Activated CD4-positive, alpha-beta memory T cell treated with anti-CD3 and anti-CD28 coated beads for 36 hours (primary cell): ENCODE results near the gene COMP. TPM values are rescaled to one million over a fixed set of nuclear protein-coding genes. Genes with fewer than 3 reads are reported as not detected.
"Not testable (repeated sequence)": the region's sequence is repeated elsewhere in the genome, so short reads cannot be mapped to it uniquely, and the experiment has no call there.

ENCODE experiments used
- CTCF ChIA-PET: fragments of 350-600 bp; sonication (Branson Sonifier 250); formaldehyde crosslinking; loops from one replicate; lab custom pipeline; 2021; ENCODE audit warnings: antibody characterized with exemption, inconsistent platforms; lab: Charles Lee
- POLR2A ChIA-PET: fragments of 350-600 bp; sonication (Branson Sonifier 250); formaldehyde crosslinking; loops from one replicate; lab custom pipeline; 2021; ENCODE audit warnings: antibody characterized with exemption; lab: Charles Lee
- DNase-seq: peaks from one replicate; pipeline ENCODE4 v3.0.0-alpha.2; 2020
- H3K27ac Mint-ChIP-seq: one replicate; pipeline ENCODE4 v1.8.0; 2021; ENCODE audit warnings: mixed read lengths
- H3K27me3 Mint-ChIP-seq: one replicate; pipeline ENCODE4 v1.8.0; 2021; ENCODE audit warnings: mixed read lengths
- H3K36me3 Mint-ChIP-seq: one replicate; pipeline ENCODE4 v1.8.0; 2021; ENCODE audit warnings: mixed read lengths
- H3K4me1 Mint-ChIP-seq: one replicate; pipeline ENCODE4 v1.8.0; 2021; ENCODE audit warnings: low read depth, mixed read lengths
- H3K4me3 Mint-ChIP-seq: one replicate; pipeline ENCODE4 v1.8.0; 2021; ENCODE audit warnings: mild to moderate bottlenecking, mixed read lengths
- H3K9me3 Mint-ChIP-seq: one replicate; pipeline ENCODE4 v1.8.0; 2021; ENCODE audit warnings: mixed read lengths
- intact Hi-C: fragments of 100-400 bp; cut with micrococcal nuclease; formaldehyde crosslinking; loops from one replicate; pipeline ENCODE4 v1.15.1; 2023
- total RNA-seq, 2 experiments: library from RNA; stranded (reverse); gene quantifications; one replicate each; pipeline ENCODE4 v1.2.3, GENCODE V29; 2021

The COMP gene
- total RNA-seq, 2 experiments from 2014 or later: not detected

DNA sequence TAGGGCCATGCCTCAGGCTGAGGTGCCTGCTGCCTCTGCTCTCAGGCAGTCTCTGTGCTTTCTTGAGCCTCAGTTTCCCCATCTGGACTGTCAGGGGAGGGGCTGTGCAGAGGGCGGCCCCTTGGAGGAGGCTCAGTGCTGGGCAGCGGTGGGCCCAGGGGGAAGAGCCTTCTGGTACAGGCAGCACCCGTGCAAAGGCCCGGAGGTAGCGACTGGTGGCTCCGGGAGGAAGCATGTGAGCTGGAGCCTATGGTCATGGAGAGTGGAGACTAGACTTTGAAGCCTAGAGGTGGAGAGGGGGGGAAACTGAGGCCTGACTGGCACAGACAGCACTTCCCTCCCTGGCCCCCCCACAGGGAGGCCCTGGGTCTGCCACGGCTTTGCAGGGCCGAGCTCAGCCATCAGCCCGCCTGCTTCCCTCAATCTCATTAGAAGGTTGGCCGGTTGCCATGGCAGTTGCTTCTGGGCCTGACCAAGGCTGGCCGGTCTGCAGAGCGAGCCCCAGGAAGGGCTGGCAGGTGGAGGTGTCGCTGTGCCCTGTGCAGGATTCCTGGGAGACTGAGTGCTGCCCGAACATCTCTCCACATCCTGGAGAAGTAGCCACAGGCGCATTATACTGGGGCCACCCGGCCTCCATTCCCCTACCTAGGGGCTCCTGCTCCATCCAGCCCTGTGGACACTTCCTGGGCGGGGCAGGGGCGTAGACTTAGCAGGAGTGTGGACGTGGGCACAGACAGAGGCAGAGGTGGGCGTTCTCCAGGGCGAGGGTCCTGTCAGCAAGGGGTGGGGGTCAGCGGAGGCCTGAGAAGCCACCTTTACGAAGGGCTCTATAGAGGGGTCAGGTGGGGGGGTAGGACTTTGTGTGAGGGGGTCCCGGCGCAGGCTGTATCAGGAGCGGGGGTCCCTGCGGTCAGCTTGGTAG, 54.4 kb downstream of the COMP start:
- POLR2A ChIA-PET: interaction anchor here (1.1 kb wide), 1 partner anchor 104 kb away, joined by 3 read pairs; no protein-coding TSS in a partner anchor
- CTCF ChIA-PET: no interaction called here
- H3K27ac Mint-ChIP-seq: no peak overlapping the region
- H3K36me3 Mint-ChIP-seq: no peaks in the 10 kb centered on the region
- H3K9me3 Mint-ChIP-seq: no peaks in the 10 kb centered on the region
- H3K4me3 Mint-ChIP-seq: no peak overlapping the region
- intact Hi-C loops: no loop called here
- H3K27me3 Mint-ChIP-seq: no peaks in the 10 kb centered on the region
- no peak for DNase-seq
- no peaks in the 10 kb centered on the region for H3K4me1 Mint-ChIP-seq

DNA sequence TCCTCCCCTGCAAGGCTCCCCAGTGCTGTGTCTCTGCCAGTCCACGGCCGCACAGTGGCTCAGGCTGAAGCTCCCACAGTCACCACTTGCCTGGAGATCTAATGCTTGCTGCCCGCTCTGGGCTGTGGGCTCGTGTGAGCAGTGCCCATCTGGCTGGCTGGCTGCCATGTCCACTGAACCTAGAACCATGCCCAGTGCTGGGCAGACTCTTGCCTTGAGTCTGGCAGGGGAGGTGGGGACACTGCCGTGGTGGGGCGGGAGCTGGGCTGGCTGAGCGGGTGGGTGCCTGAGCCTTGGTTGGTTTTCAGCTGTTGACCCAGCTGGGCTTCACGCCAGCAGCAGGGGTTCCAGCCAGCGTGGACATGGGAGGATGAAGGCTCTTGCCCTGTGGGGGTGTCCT, 55.4 kb downstream of the COMP start:
- no peaks in the 10 kb centered on the region for H3K27me3 Mint-ChIP-seq
- CTCF ChIA-PET: no interaction called here
- no peak overlapping the region for H3K27ac Mint-ChIP-seq
- no peak for DNase-seq
- peaks cover 5% of the 10 kb centered on the region for H3K4me1 Mint-ChIP-seq
- no peak overlapping the region for H3K4me3 Mint-ChIP-seq
- POLR2A ChIA-PET: no interaction called here
- H3K36me3 Mint-ChIP-seq: no peaks in the 10 kb centered on the region
- H3K9me3 Mint-ChIP-seq: no peaks in the 10 kb centered on the region
- intact Hi-C loops: no loop called here

DNA sequence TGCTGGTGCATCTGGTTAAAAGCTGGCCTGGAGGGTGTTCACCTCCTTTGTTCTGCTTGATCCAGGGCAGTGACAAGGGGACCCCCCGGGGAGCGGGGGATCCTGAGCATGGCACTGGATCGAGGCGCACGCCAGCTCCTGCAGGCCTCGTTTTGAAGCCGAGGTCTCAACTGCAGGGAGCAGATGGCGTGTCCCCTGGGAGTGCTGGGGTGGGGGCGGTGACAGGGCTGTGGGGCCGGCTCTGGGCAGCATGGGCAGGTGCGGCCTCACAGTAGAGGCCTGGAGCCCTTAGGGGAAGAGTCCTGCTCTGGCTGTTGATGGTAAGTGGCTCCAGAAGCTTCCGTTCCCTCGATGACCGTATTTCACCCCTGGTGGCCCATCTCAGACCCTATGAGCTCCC, 55.8 kb downstream of the COMP start:
- Mint-ChIP-seq H3K27me3 (no peaks in the 10 kb centered on the region), H3K27ac (no peak overlapping the region), H3K36me3 (no peaks in the 10 kb centered on the region), H3K9me3 (no peaks in the 10 kb centered on the region), H3K4me1 (peaks cover 5% of the 10 kb centered on the region), H3K4me3 (no peak overlapping the region)
- intact Hi-C loops: no loop called here
- no peak for DNase-seq
- POLR2A ChIA-PET: no interaction called here
- CTCF ChIA-PET: no interaction called here

DNA sequence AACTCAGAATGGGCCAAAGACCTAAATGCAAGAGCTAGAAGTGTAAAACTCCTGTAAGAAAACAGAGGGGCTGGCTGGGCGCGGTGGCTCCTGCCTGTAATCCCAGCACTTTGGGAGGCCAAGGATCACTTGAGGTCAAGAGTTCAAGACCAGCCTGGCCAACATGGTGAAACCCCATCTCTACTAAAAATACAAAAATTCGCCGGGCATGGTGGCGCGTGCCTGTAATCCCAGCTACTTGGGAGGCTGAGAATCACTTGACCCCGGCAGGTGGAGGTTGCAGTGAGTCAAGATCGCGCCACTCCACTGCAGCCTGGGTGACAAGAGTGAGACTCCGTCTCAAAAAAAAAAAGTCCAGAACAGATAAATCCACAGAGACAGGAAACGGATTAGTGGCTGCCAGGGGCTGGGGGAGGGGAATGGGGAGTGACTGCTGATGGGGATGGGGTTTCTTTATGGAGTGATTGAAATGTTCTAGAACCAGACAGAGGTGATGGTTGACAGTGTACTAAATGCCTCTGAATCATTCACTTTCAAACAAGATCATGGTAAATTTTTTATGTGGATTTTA, 57.3 kb downstream of the COMP start:
- DNase-seq, H3K27ac Mint-ChIP-seq, H3K27me3 Mint-ChIP-seq, H3K36me3 Mint-ChIP-seq, H3K4me3 Mint-ChIP-seq, H3K9me3 Mint-ChIP-seq, H3K4me1 Mint-ChIP-seq, POLR2A ChIA-PET, intact Hi-C loops: not testable (repeated sequence)
- CTCF ChIA-PET: interaction anchor here (0.6 to 0.7 kb wide), 2 partner anchors 155 to 253 kb away, joined by 3 to 5 read pairs; no protein-coding TSS in a partner anchor

DNA sequence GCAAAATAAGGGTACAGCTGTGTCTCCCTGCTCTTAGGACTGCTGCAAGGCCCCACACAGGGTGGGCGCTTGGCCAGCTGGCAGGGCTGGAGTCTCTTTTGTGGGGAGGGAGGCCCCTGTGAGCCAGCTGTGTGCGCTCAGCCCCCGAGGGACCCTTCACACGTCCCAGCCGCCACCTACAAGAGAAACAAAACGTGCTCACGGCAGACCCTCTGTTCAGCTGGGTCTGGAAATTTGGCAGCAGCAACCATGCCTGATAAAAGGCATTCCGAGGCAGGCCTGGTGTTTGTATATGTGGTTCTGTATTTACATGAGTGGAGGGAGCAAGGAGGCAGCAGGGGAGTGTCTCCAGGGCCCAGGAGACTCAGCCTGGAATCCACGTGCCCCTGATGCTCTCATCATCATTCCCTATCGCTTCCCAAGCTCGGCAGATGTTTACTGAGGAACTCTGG, 57.9 kb downstream of the COMP start:
- H3K36me3 Mint-ChIP-seq: no peaks in the 10 kb centered on the region
- H3K27me3 Mint-ChIP-seq: no peaks in the 10 kb centered on the region
- intact Hi-C loops: no loop called here
- peaks cover 5% of the 10 kb centered on the region for H3K4me1 Mint-ChIP-seq
- no peak overlapping the region for H3K27ac Mint-ChIP-seq
- no peak overlapping the region for H3K4me3 Mint-ChIP-seq
- no peak for DNase-seq
- H3K9me3 Mint-ChIP-seq: no peaks in the 10 kb centered on the region
- CTCF ChIA-PET: no interaction called here
- POLR2A ChIA-PET: no interaction called here

Other genes with a start within 250 kb of the COMP start
- gene FKBP8, start 247.7 kb downstream of the COMP start, total RNA-seq: 100 to 1,000 TPM; 232 to 236 TPM
- gene KXD1, start 233.4 kb downstream of the COMP start, total RNA-seq: 100 to 1,000 TPM; 112 to 114 TPM
- gene UBA52, start 219.4 kb downstream of the COMP start, total RNA-seq: 1,000 to 10,000 TPM; 1,569 to 1,601 TPM
- 10 to 100 TPM; 97.6 to 99.3 TPM for gene REX1BD, start 202.5 kb downstream of the COMP start, total RNA-seq
- not detected for gene CRLF1, start 184.5 kb downstream of the COMP start, total RNA-seq
- under 1 TPM; 0.24 to 0.40 TPM for gene TMEM59L, start 178.4 kb downstream of the COMP start, total RNA-seq
- gene KLHL26, start 154.3 kb downstream of the COMP start, total RNA-seq: 10 to 100 TPM; 10.7 to 11.0 TPM
- 1 to 10 TPM; 5.6 to 6.3 TPM for gene CRTC1, start 107.6 kb downstream of the COMP start, total RNA-seq
- gene UPF1, start 40.7 kb upstream of the COMP start, total RNA-seq: 10 to 100 TPM; 71.7 to 77.2 TPM
- gene CERS1, start 104.9 kb upstream of the COMP start, total RNA-seq: not detected
- 100 to 1,000 TPM; 217 to 220 TPM for gene COPE, start 128.1 kb upstream of the COMP start, total RNA-seq
- gene DDX49, start 128.4 kb upstream of the COMP start, total RNA-seq: 10 to 100 TPM; 37.7 to 46.3 TPM
- gene HOMER3, start 149.9 kb upstream of the COMP start, total RNA-seq: 1 to 10 TPM in 1 of 2 experiments, under 1 TPM in 1; 0.77 to 1.2 TPM
- 100 to 1,000 TPM in 1 of 2 experiments, 10 to 100 TPM in 1; 98.1 to 102 TPM for gene SUGP2, start 242.2 kb upstream of the COMP start, total RNA-seq
- gene ARMC6, start 242.3 kb upstream of the COMP start, total RNA-seq: 10 to 100 TPM; 24.4 to 26.2 TPM